Fibroblast of gingiva (primary cell): ENCODE data around the gene IRAK3.
"Not testable (repeated sequence)": the region's sequence is repeated elsewhere in the genome, so short reads cannot be mapped to it uniquely, and the experiment has no call there.

Source experiments
- DNase-seq: peaks from one replicate; pipeline ENCODE4 v3.0.0-alpha.2; 2011; ENCODE audit warnings: low read depth

Gene IRAK3

GRCh38 chr12:66174391-66175325, 14.4 kb upstream of the IRAK3 start:
- not testable (repeated sequence) for DNase-seq

GRCh38 chr12:66176105-66176900, 12.7 kb upstream of the IRAK3 start:
- DNase-seq, result peak; percentile 65

GRCh38 chr12:66182956-66183355, 6.1 kb upstream of the IRAK3 start:
- DNase-seq, result no peak

DNA sequence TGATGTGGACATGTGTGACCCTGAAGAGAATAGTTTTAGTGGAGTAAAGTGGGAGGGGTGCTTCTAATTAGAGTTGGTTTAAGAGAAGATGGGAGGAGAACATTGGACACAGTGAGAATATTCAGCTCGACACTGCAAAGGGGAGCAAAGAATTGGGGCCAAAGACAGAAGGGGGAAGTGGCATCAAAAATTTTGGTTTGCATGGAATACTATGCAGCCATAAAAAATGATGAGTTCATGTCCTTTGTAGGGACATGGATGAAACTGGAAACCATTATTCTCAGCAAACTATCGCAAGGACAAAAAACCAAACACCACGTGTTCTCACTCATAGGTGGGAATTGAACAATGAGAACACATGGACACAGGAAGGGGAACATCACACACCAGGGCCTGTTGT, 4.2 kb upstream of the IRAK3 start:
- DNase-seq, result not testable (repeated sequence)

GRCh38 chr12:66187036-66187435, 2.0 kb upstream of the IRAK3 start:
- DNase-seq, result no peak

DNA sequence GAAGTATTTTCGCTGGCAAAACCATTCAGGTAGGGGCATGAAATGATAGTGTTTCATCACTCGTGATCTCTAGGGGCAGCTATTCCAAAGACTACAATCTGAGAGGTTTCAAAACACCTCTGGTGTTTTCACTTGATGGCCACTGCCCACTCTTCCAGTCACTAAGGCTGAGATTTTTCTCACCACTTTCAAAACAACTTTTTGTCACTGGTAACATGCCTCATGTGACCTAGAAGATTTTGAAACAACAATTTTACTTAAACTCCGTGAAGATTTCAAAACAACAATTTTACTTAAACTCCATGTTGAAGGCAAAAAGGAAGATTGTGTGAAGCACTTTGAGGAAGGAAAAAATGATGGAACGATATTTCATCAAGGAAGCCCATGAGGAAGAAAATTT, 1.2 kb upstream of the IRAK3 start:
- DNase-seq, result no peak

DNA sequence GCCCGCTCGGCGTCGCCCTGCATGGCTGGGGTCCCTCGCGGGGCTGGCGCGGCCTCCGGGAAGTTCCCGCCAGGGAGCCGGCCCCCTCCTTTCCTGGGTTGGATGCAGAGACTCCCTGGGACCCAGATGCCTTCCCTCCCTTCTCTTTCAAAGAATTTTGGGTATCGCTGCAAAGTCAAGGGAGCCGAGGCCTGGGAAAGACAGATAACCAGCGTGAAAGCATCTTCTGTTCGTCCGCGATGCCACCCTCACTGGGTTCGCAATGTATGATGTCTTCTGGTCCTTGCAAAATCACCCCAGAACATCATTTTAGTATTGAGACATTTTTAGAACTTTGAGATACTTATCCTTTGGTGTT, 451 bp downstream of the IRAK3 start:
- peak; percentile 28 for DNase-seq

- DNase-seq, result no peak
Observed at GRCh38 chr12:66189889-66190288, 875 bp downstream of the IRAK3 start.

GRCh38 chr12:66190519-66191370, 1.7 kb downstream of the IRAK3 start:
- peak; percentile 33 for DNase-seq

- no peak for DNase-seq
Observed at GRCh38 chr12:66191547-66192126, 2.6 kb downstream of the IRAK3 start.

GRCh38 chr12:66194122-66194521, 5.1 kb downstream of the IRAK3 start:
- no peak for DNase-seq

DNA sequence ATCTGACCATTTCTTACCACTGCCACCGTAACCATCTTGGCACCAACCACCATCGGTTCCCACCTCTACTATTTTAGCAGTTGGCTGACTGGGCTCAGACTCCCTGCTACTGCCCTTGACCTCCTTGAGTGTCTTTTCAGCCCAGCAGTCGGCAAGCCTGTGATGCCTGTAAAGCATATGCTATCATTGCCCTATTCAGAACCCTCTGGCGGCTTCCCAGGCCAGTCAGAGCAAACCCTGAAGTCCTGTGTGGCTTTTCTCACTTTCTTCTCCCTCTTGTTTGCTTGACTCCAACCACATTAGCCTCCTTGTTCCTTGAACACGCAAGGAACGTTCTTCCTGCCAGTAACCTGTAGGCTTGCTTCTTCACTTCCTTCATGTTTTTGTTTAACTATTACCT, 6.2 kb downstream of the IRAK3 start:
- no peak for DNase-seq

DNA sequence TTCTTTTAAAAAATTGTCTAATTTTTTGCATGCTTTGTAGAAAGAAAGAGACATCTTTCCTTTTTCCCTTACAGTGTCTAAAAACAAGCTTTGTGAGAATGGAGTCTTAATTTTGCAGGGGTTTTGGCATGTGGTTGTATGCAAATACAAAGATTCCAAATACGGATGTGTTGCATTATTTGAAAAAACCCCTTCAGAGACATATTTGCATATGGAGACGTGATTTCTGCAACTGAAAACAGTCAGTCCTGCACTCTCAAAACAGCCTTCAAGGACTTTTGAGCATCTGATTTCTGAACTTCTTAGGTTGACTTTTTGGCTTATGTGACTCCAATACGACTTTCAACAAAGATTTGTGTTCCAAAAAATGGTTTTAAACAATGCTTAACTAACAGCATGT, 7.8 kb downstream of the IRAK3 start:
- peak; percentile 4 for DNase-seq

- DNase-seq, result peak; percentile 13
Observed at GRCh38 chr12:66197495-66197921, 8.5 kb downstream of the IRAK3 start.

GRCh38 chr12:66199141-66199540, 10.1 kb downstream of the IRAK3 start:
- no peak for DNase-seq

- DNase-seq, result no peak
Observed at GRCh38 chr12:66199831-66200509, 11.0 kb downstream of the IRAK3 start.

DNA sequence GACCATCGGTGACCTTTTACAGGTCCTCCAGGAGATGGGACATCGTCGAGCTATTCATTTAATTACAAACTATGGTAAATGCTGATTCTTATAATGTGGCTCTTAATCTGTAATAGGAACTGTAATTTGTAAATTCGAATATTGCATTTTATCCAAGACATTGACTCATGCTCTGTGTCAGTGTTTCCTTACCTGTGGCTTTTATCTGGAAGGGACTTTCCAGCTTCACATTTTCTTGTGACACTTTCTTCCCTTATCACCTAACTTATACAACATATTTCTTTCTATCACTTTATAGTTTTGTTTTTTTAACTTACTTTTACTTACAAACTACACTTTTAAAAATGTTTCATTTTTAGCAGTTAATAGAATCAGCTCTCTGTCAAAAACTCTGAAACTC, 14.8 kb downstream of the IRAK3 start:
- DNase-seq, result no peak

DNA sequence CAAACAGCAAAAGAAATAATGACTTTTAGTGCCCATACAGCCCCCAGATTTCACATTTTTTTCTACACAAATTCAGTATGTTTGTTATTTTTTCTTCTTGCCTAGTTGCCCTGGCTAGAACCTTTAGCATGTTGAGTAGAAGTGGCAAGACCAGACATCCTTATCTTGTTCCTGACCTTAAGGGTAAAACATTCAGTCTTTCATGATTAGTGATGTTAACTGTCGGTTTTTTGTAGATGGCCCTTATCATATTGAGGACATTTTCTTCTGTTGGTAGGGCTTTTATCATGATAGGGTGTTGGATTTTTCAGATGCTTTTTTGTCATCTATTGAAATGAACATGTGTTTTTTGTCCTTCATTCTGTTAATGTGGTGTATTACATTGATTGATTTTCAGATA, 17.1 kb downstream of the IRAK3 start:
- no peak for DNase-seq

- peak; percentile 45 for DNase-seq
Observed at GRCh38 chr12:66210840-66211239, 21.8 kb downstream of the IRAK3 start.

DNA sequence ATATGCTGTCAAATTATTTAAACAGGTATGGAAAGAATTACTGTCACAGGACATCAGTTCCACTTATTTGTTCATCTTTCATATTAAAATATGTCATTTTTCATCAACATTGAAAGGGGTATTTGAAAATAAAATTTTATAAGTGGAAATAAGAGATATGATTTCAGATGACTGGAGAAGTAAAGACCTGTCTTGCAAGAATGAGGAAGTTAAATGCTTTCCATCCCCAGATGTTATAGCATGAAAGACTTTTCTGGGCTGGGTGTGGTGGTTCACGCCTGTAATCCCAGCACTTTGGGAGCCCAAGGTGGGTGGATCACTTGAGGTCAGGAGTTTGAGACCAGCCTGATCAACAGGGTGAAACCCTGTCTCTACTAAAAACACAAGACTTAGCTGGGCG, 22.6 kb downstream of the IRAK3 start:
- DNase-seq, result not testable (repeated sequence)

DNA sequence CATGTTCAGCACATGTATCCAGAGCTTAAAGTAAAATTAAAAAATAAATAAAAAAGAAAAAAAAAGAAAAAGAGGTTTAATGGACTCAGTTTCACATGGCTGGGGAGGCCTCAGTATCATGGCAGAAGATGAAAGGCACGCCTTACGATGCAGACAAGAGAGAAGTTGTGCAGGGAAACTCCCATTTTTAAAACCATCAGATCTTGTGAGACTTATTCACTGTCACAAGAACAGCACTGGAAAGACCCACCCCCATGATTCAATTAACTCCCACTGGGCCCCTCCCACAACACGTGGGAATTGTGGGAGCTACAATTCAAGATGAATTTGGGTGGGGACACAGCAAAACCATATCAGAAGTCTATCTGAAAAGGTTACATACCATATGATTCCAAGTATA, 24.0 kb downstream of the IRAK3 start:
- DNase-seq, result not testable (repeated sequence)
